H1 (cell line): ENCODE data around the gene ASPHD2. TPM values are rescaled to one million over a fixed set of nuclear protein-coding genes. Genes with fewer than 3 reads are reported as not detected.

Experiments
- CTCF ChIA-PET: fragments of 300-600 bp; sonication (Branson Sonifier 250); formaldehyde crosslinking; loops from one replicate; lab custom pipeline; 2021; ENCODE audit not compliant: partially characterized antibody; lab: Charles Lee
- POLR2A ChIA-PET: fragments of 300-600 bp; sonication (Branson Sonifier 250); formaldehyde crosslinking; loops from one replicate; lab custom pipeline; 2021; ENCODE audit warnings: inconsistent platforms; ENCODE audit not compliant: partially characterized antibody; lab: Charles Lee
- DNase-seq, 2 experiments: peaks; one replicate each; pipeline versions ENCODE4 v3.0.0 to v3.0.0-alpha.2; 2010 to 2022; ENCODE audit warnings: low spot score in 2 of 2, low read depth in 1 of 2, mixed read lengths in 1 of 2
- FAIRE-seq: peaks from 2 replicates; lab custom pipeline; 2011; peaks lifted over from hg19 to GRCh38; lab: Jason Lieb, UNC
- H2AFZ ChIP-seq: 2 replicates; pipeline ENCODE4 v1.8.1; 2012; ENCODE audit warnings: low read length, inconsistent platforms
- H2AK5ac ChIP-seq: 2 replicates; pipeline ENCODE4 v1.6.1; 2013; ENCODE audit warnings: low read depth, low read length
- H2BK120ac ChIP-seq: replicated peaks from 2 replicates; pipeline ENCODE3; 2013; ENCODE audit warnings: low read depth, low read length, inconsistent platforms
- H2BK12ac ChIP-seq: 2 replicates; pipeline ENCODE4 v1.6.1; 2013; ENCODE audit warnings: low read depth, low read length
- H2BK15ac ChIP-seq: 2 replicates; pipeline ENCODE4 v1.6.1; 2013; ENCODE audit warnings: low read length
- H2BK20ac ChIP-seq: 2 replicates; pipeline ENCODE4 v1.6.1; 2013; ENCODE audit warnings: low read length
- H2BK5ac ChIP-seq: 2 replicates; pipeline ENCODE4 v1.6.1; 2013; ENCODE audit warnings: low read depth, low read length
- H3K14ac ChIP-seq: 2 replicates; pipeline ENCODE4 v1.6.1; 2013; ENCODE audit warnings: inconsistent platforms; ENCODE audit not compliant: insufficient read length
- H3K18ac ChIP-seq: 2 replicates; pipeline ENCODE4 v1.6.1; 2013; ENCODE audit warnings: low read length; ENCODE audit errors: extremely low read depth
- H3K23ac ChIP-seq: 2 replicates; pipeline ENCODE4 v1.6.1; 2013; ENCODE audit warnings: inconsistent platforms; ENCODE audit not compliant: insufficient read length
- H3K23me2 ChIP-seq: 2 replicates; pipeline ENCODE4 v1.6.1; 2013; ENCODE audit warnings: low read depth, low read length
- H3K27ac ChIP-seq: 2 replicates; pipeline ENCODE4 v1.6.1; 2011; ENCODE audit warnings: low read depth, low read length, inconsistent platforms
- H3K27me3 ChIP-seq, 4 experiments: replicated peaks in 1 of 4; 1 replicate in 1 of 4; 2 replicates in 3 of 4; pipeline versions ENCODE4 v1.6.1 to v1.8.1; 2011 to 2013; ENCODE audit warnings: low read length in 3 of 4, mild to moderate bottlenecking in 3 of 4, inconsistent platforms in 2 of 4, mixed read lengths in 2 of 4, moderate library complexity in 1 of 4; ENCODE audit not compliant: control insufficient read depth in 3 of 4, insufficient read depth in 3 of 4; ENCODE audit errors: extremely low read depth in 1 of 4
- H3K36me3 ChIP-seq, 4 experiments: 2 replicates each; pipeline versions ENCODE4 v1.6.1 to v1.8.1; 2011 to 2013; ENCODE audit warnings: mild to moderate bottlenecking in 4 of 4, low read length in 3 of 4, moderate library complexity in 2 of 4, control low read depth in 1 of 4, inconsistent platforms in 1 of 4; ENCODE audit not compliant: insufficient read depth in 4 of 4, control insufficient read depth in 2 of 4
- H3K4ac ChIP-seq: replicated peaks from 2 replicates; pipeline ENCODE3; 2013; ENCODE audit warnings: low read length, low read depth, mixed read lengths, inconsistent platforms; ENCODE audit not compliant: insufficient read length
- H3K4me1 ChIP-seq, 4 experiments: replicated peaks in 1 of 4; 1 replicate in 1 of 4; 2 replicates in 3 of 4; pipeline versions ENCODE4 v1.6.1 to v1.8.1; 2011 to 2013; ENCODE audit warnings: low read length in 3 of 4, inconsistent platforms in 2 of 4, mixed read lengths in 1 of 4; ENCODE audit not compliant: insufficient read depth in 4 of 4, control insufficient read depth in 3 of 4
- H3K4me2 ChIP-seq, 2 experiments: 2 replicates each; pipeline versions ENCODE4 v1.6.1 to v1.8.1; 2011 to 2013; ENCODE audit warnings: low read depth in 2 of 2, low read length in 2 of 2, control low read depth in 1 of 2, inconsistent platforms in 1 of 2, mild to moderate bottlenecking in 1 of 2; ENCODE audit not compliant: insufficient read depth in 1 of 2
- H3K4me3 ChIP-seq, 4 experiments: fragments of 200-600, 300-600 bp in 1 of 4; sonication (generic), shearing (Covaris generic), sonication (Bioruptor Twin) in 1 of 4; 2 replicates each; pipeline versions ENCODE4 v1.5.1 to v1.8.1; 2011 to 2016; ENCODE audit warnings: low read length in 4 of 4, low read depth in 3 of 4, control low read depth in 2 of 4, inconsistent platforms in 2 of 4, mild to moderate bottlenecking in 2 of 4, mixed read lengths in 1 of 4, moderate library complexity in 1 of 4; ENCODE audit not compliant: insufficient read depth in 2 of 4; ENCODE audit errors: extremely low read depth in 1 of 4
- H3K56ac ChIP-seq: replicated peaks from 2 replicates; pipeline ENCODE3; 2013; ENCODE audit warnings: low read depth, mild to moderate bottlenecking, mixed read lengths, low read length, inconsistent platforms; ENCODE audit not compliant: insufficient read length
- H3K79me1 ChIP-seq: 2 replicates; pipeline ENCODE4 v1.6.1; 2013; ENCODE audit warnings: low read depth, low read length, control low read depth
- H3K79me2 ChIP-seq, 2 experiments: 2 replicates each; pipeline versions ENCODE4 v1.6.1 to v1.8.1; 2012 to 2013; ENCODE audit warnings: low read length in 2 of 2, mild to moderate bottlenecking in 2 of 2, inconsistent platforms in 1 of 2; ENCODE audit not compliant: insufficient read depth in 2 of 2, control insufficient read depth in 1 of 2
- H3K9ac ChIP-seq, 4 experiments: replicated peaks in 1 of 4; 1 replicate in 1 of 4; 2 replicates in 3 of 4; pipeline versions ENCODE4 v1.6.1 to v1.8.1; 2011 to 2013; ENCODE audit warnings: low read depth in 3 of 4, low read length in 3 of 4, control low read depth in 2 of 4, mild to moderate bottlenecking in 2 of 4, moderate library complexity in 2 of 4, inconsistent platforms in 1 of 4; ENCODE audit errors: extremely low read depth in 1 of 4
- H3K9me3 ChIP-seq, 2 experiments: 2 replicates each; pipeline versions ENCODE4 v1.6.1 to v1.8.1; 2012 to 2013; ENCODE audit warnings: mild to moderate bottlenecking in 2 of 2, moderate library complexity in 2 of 2, control low read depth in 1 of 2, inconsistent platforms in 1 of 2, low read depth in 1 of 2, low read length in 1 of 2, mixed read lengths in 1 of 2; ENCODE audit not compliant: insufficient read depth in 2 of 2
- H4K20me1 ChIP-seq, 2 experiments: replicated peaks in 1 of 2; 2 replicates each; pipeline versions ENCODE3 to v1.8.1; 2011 to 2013; ENCODE audit warnings: inconsistent platforms in 2 of 2, low read length in 2 of 2, mild to moderate bottlenecking in 1 of 2; ENCODE audit not compliant: insufficient read depth in 2 of 2, control insufficient read depth in 1 of 2
- H4K5ac ChIP-seq: 2 replicates; pipeline ENCODE4 v1.6.1; 2013; ENCODE audit warnings: low read length, low read depth, mixed read lengths, inconsistent platforms; ENCODE audit not compliant: insufficient read length
- H4K8ac ChIP-seq: 2 replicates; pipeline ENCODE4 v1.8.0; 2013; ENCODE audit warnings: mild to moderate bottlenecking, moderate library complexity, low read length, inconsistent platforms; ENCODE audit not compliant: insufficient read depth; ENCODE audit errors: extremely low read depth
- H4K91ac ChIP-seq: replicated peaks from 2 replicates; pipeline ENCODE3; 2013; ENCODE audit warnings: low read length, mixed read lengths, inconsistent platforms; ENCODE audit not compliant: insufficient read length
- ASH2L ChIP-seq: fragments of 200-600, 300-600 bp; sonication (generic); IDR thresholded peaks from one replicate; pipeline ENCODE4 v1.7.1; 2017; ENCODE audit warnings: low read length
- CREB1 ChIP-seq: IDR thresholded peaks from 2 replicates; pipeline ENCODE4 v1.6.1; 2012; ENCODE audit warnings: inconsistent platforms
- CTBP2 ChIP-seq: IDR thresholded peaks from 2 replicates; pipeline ENCODE4 v1.7.0; 2011; ENCODE audit warnings: borderline replicate concordance, mild to moderate bottlenecking, moderate library complexity, mixed read lengths, low read length; ENCODE audit not compliant: insufficient read depth, insufficient read length
- FOSL1 ChIP-seq: IDR thresholded peaks from 2 replicates; pipeline ENCODE4 v1.6.1; 2011; ENCODE audit warnings: mild to moderate bottlenecking, low read depth, low read length, moderate library complexity; ENCODE audit not compliant: insufficient read depth
- HDAC6 ChIP-seq: IDR thresholded peaks from one replicate; pipeline ENCODE4 v1.7.1; 2012; ENCODE audit warnings: low read depth, mild to moderate bottlenecking, inconsistent platforms, low read length, moderate library complexity
- JUN ChIP-seq: IDR thresholded peaks from 2 replicates; pipeline ENCODE4 v1.6.1; 2011; ENCODE audit warnings: low read depth, mild to moderate bottlenecking, improper control_type of control experiment, low read length
- KDM1A ChIP-seq: fragments of 200-600, 300-600 bp; sonication (generic); IDR thresholded peaks from 2 replicates; pipeline ENCODE4 v1.7.1; 2016; ENCODE audit warnings: mild to moderate bottlenecking, low read length, borderline replicate concordance
- KDM4A ChIP-seq: IDR thresholded peaks from one replicate; pipeline ENCODE4 v1.7.1; 2012; ENCODE audit warnings: low read depth, mild to moderate bottlenecking, moderate library complexity, low read length, inconsistent platforms; ENCODE audit not compliant: severe bottlenecking
- SIN3A ChIP-seq, 2 experiments: IDR thresholded peaks in 1 of 2; conservative IDR thresholded peaks in 1 of 2; 2 replicates each; pipeline ENCODE4 v1.6.1; 2011 to 2012; ENCODE audit warnings: low read length in 2 of 2, improper control_type of control experiment in 1 of 2, low read depth in 1 of 2, mild to moderate bottlenecking in 1 of 2
- SIX5 ChIP-seq: IDR thresholded peaks from 2 replicates; pipeline ENCODE4 v1.6.1; 2011; ENCODE audit warnings: mild to moderate bottlenecking, low read depth, low read length
- TEAD4 ChIP-seq: IDR thresholded peaks from 2 replicates; pipeline ENCODE4 v1.6.1; 2012; ENCODE audit warnings: low read depth, low read length, inconsistent platforms, mixed read lengths
- WGBS, 2 experiments: shearing (Covaris generic) in 1 of 2; methylation state at CpG; one replicate each; pipeline versions ENCODE4 v1.1.6 to v1.1.7; 2013 to 2015; ENCODE audit warnings: low lambda C conversion rate in 2 of 2, mixed read lengths in 2 of 2, inconsistent platforms in 1 of 2, low coverage in 1 of 2, missing lambda C conversion rate in 1 of 2; ENCODE audit not compliant: insufficient replicate concordance in 2 of 2, insufficient coverage in 1 of 2, insufficient read length in 1 of 2; ENCODE audit errors: extremely low coverage in 1 of 2, missing lambda C conversion rate in 1 of 2; 5-methylcytosine and 5-hydroxymethylcytosine counted together
- polyA plus RNA-seq, 7 experiments: library from polyadenylated mRNA; depleted of rRNA in 3 of 7; stranded (reverse) in 5 of 7; unstranded in 2 of 7; fragments of >200 nt in 5 of 7; fragments of 200-250 nt in 2 of 7; gene quantifications; 1 replicate in 5 of 7; 2 replicates in 1 of 7; 4 replicates in 1 of 7; pipeline versions ENCODE4 v1.2.1 to v1.2.3, GENCODE V29; 2011 to 2013; ENCODE audit warnings: missing spikeins in 2 of 7, mixed read lengths in 2 of 7
- total RNA-seq: library from RNA; stranded (reverse); fragmentation: NEBNext Ultra II Directional; extraction: Animal tissue kit (Norgen Biotek cat#: 25700); gene quantifications from 2 replicates; pipeline ENCODE4 v1.2.1, GENCODE V29; 2021
- TF ChIP-seq, protein P1 (sequence below): IDR thresholded peaks from 2 replicates; pipeline ENCODE4 v1.6.1; 2011; ENCODE audit warnings: low read depth, mild to moderate bottlenecking, low read length; ENCODE audit not compliant: insufficient read depth

ASPHD2 gene
- total and polyA plus RNA-seq, 2 of the 8 experiments (the other 6 are each of a cell fraction or from before 2014, with no cell fraction given): 7.2 to 11.0 TPM

GRCh38 chr22:26482161-26482560 lies 53.1 kb downstream of the ASPHD2 start:
- 89% methylated on average over 5 of the region's 5 CpGs; no CpG with 5 or more reads in 1 of the 2 experiments for WGBS, 2 experiments
- Histone ChIP-seq H2BK15ac (no peak overlapping the region), H3K36me3 (peaks cover 0 to 12% (median 5%) of the 10 kb centered on the region in 4 experiments; a peak in 5 of 8 replicates), H3K9me3 (no peaks in the 10 kb centered on the region), H3K23me2 (peaks cover 11% of the 10 kb centered on the region), H2BK20ac (no peak overlapping the region), H3K4me1 (peaks cover 0 to 14% (median 6%) of the 10 kb centered on the region in 4 experiments; a peak in 5 of 7 replicates), H2BK5ac (no peak overlapping the region), H3K79me2 (peaks cover 12 to 62% of the 10 kb centered on the region in 2 experiments), H3K4me3 (no peak overlapping the region), H4K91ac (no peak overlapping the region), H3K14ac (no peak overlapping the region), H2BK120ac (no peak overlapping the region), H3K18ac (no peak overlapping the region), H4K20me1 (peaks cover 0 to 5% of the 10 kb centered on the region in 2 experiments), H3K9ac (no peak overlapping the region), H3K79me1 (peaks cover 6% of the 10 kb centered on the region; the same call in 1 of the 2 replicates), H3K4ac (no peak overlapping the region), H4K5ac (no peak overlapping the region), H2AK5ac (no peak overlapping the region), H2BK12ac (no peak overlapping the region), H2AFZ (no peak overlapping the region), H3K23ac (no peak overlapping the region), H3K56ac (no peak overlapping the region), H3K4me2 (peak overlapping the region in 1 of 2 experiments; percentile 96; a peak in 1 of 4 replicates), H3K27me3 (no peaks in the 10 kb centered on the region; a peak in 1 of 7 replicates), H3K27ac (no peak overlapping the region), H4K8ac (no peak overlapping the region)
- POLR2A ChIA-PET: interaction anchor here (0.8 to 3.3 kb wide), 9 partner anchors 9 to 125 kb away, joined by 3 to 15 read pairs (median 8); partner anchors contain the start of gene TFIP11
- no peak for DNase-seq
- no peak for FAIRE-seq
- CTCF ChIA-PET: interaction anchor here (0.9 to 2.8 kb wide), 3 partner anchors 21 to 184 kb away, joined by 3 to 18 read pairs (median 4); no protein-coding TSS in a partner anchor
- TF ChIP-seq HDAC6 (no peak), ASH2L (no peak), KDM4A (no peak), KDM1A (no peak), CTBP2 (no peak), FOSL1 (no peak), SIX5 (no peak), CREB1 (no peak), JUN (no peak), TEAD4 (no peak), SIN3A (conservative IDR thresholded peaks at IDR 0.05 in 1 of 2, IDR thresholded peaks at IDR 0.05 in 1 of 2; ENCODE audit: low read depth in 1 of 2, low read length in 2 of 2) (no peak)
- TF ChIP-seq, protein P1, sequence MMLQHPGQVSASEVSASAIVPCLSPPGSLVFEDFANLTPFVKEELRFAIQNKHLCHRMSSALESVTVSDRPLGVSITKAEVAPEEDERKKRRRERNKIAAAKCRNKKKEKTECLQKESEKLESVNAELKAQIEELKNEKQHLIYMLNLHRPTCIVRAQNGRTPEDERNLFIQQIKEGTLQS: no peak
